Pancreas (tissue), 10 donors: ENCODE measurements around the gene TBCCD1. TPM values are rescaled to one million over a fixed set of nuclear protein-coding genes. Genes with fewer than 3 reads are reported as not detected.
"Not testable (repeated sequence)": the region's sequence is repeated elsewhere in the genome, so short reads cannot be mapped to it uniquely, and the experiment has no call there.

ENCODE experiments used
- ATAC-seq, 4 donors: fragments of 200-7000 bp; cut with Tn5 transposase; one replicate each; pipeline versions ENCODE4 v1.8.0 to v1.9.1; 2020; ENCODE audit warnings: mild to moderate bottlenecking in 4 of 4, moderate library complexity in 4 of 4
- DNase-seq, 6 donors: peaks; one replicate each; pipeline ENCODE4 v3.0.0-alpha.2; 2020
- FAIRE-seq: peaks from 2 replicates; lab custom pipeline; 2012; peaks lifted over from hg19 to GRCh38; lab: Jason Lieb, UNC
- H3K27ac ChIP-seq, 4 donors: fragments of 200-600 bp; sonication (generic); 1 replicate in 3 of 4; 2 replicates in 1 of 4; pipeline versions ENCODE4 v1.5.0 to v1.8.0; 2020
- H3K27me3 ChIP-seq, 4 donors: fragments of 200-600 bp; one replicate each; pipeline ENCODE4 v1.8.0; 2021
- H3K36me3 ChIP-seq, 3 donors: fragments of 200-600 bp; sonication (generic) in 1 of 3; one replicate each; pipeline versions ENCODE4 v1.5.0 to v1.8.0; 2020 to 2021
- H3K4me1 ChIP-seq, 3 donors: fragments of 200-600 bp; one replicate each; pipeline ENCODE4 v1.8.0; 2021
- H3K4me3 ChIP-seq, 4 donors: fragments of 200-600 bp; sonication (generic) in 2 of 4; one replicate each; pipeline versions ENCODE4 v1.5.0 to v1.8.0; 2020 to 2021
- H3K9me3 ChIP-seq, 4 donors: fragments of 200-600 bp; one replicate each; pipeline ENCODE4 v1.8.0; 2021
- WGBS, 2 donors: extraction: QIAGEN DNeasy Blood & Tissue Kit; methylation state at CpG; one replicate each; pipeline ENCODE4 v1.1.7; 2013; 5-methylcytosine and 5-hydroxymethylcytosine counted together
- intact Hi-C, 3 donors: fragments of 100-400 bp; cut with DNase I; formaldehyde crosslinking; loops; one replicate each; pipeline versions ENCODE4 v1.11.1 to v1.14.2; 2022
- polyA plus RNA-seq, 2 donors: library from polyadenylated mRNA; stranded (reverse); fragments of 200-250 nt; gene quantifications; one replicate each; pipeline ENCODE4 v1.2.3, GENCODE V29; 2013
- total RNA-seq, 6 donors: library from RNA; stranded (reverse); fragmentation: NEBNext Ultra II Directional in 4 of 6; extraction: Animal tissue kit (Norgen Biotek cat#: 25700) in 4 of 6; gene quantifications; one replicate each; pipeline versions ENCODE4 v1.2.1 to v1.2.4, GENCODE V29; 2021 to 2023
- TF ChIP-seq, protein P1 (sequence below), 4 donors: fragments of 200-600 bp; sonication (generic) in 3 of 4; IDR thresholded peaks; one replicate each; pipeline versions ENCODE4 v1.5.0 to v1.8.0; 2021; ENCODE audit warnings: antibody characterized with exemption in 4 of 4
- donor health status: healthy with polysubstance abuse.
- donor health status: DM: no; HTN: no; CAD: no; lungs with moderate emphysema.
- donor health status: DM: no; HTN: no; CAD: no.
- donor health status: control.
- donor health status: control.
- donor health status: Bipolar disorder and iron deficiency.
- donor health status: DM: yes; HTN: yes; CAD: no.
- donor health status: DM: no; HTN: no; CAD: no.
- donor health status: DM: no; HTN: no; CAD: no.
- donor health status: DM: yes; HTN: yes; CAD: no.

Gene TBCCD1
- total and polyA plus RNA-seq, 8 donors: 2.6 to 7.4 (median 5.1) TPM

DNA sequence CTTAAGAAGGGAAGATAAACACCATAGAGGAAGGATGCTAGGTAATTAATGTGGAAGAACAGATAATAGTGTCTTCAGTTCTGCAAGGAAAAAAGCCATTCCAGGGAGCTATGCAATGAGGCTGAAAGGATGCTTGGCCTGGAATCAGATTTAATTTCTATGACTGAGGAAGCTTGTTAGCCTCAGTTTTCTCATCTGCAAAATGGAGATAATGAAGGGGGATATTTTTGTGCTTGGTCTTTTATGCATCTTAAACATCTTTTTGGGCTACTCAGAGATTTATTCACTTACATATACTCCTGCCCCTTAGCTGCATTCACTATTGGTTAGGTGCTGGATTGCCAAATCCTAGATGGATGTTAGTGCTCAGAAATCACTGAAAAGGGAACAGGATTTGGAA, 20.0 kb upstream of the TBCCD1 start:
- ATAC-seq (no peak), DNase-seq (no peak), FAIRE-seq (no peak)
- Histone ChIP-seq H3K27me3 (no peaks in the 10 kb centered on the region), H3K36me3 (peaks cover 4 to 35% (median 4%) of the 10 kb centered on the region in 3 donors), H3K27ac (no peak overlapping the region), H3K4me1 (peaks cover 0 to 17% (median 10%) of the 10 kb centered on the region in 3 donors), H3K4me3 (no peak overlapping the region), H3K9me3 (no peaks in the 10 kb centered on the region)
- intact Hi-C loops: no loop called here
- TF ChIP-seq, protein P1, sequence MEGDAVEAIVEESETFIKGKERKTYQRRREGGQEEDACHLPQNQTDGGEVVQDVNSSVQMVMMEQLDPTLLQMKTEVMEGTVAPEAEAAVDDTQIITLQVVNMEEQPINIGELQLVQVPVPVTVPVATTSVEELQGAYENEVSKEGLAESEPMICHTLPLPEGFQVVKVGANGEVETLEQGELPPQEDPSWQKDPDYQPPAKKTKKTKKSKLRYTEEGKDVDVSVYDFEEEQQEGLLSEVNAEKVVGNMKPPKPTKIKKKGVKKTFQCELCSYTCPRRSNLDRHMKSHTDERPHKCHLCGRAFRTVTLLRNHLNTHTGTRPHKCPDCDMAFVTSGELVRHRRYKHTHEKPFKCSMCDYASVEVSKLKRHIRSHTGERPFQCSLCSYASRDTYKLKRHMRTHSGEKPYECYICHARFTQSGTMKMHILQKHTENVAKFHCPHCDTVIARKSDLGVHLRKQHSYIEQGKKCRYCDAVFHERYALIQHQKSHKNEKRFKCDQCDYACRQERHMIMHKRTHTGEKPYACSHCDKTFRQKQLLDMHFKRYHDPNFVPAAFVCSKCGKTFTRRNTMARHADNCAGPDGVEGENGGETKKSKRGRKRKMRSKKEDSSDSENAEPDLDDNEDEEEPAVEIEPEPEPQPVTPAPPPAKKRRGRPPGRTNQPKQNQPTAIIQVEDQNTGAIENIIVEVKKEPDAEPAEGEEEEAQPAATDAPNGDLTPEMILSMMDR (IDR thresholded peaks at IDR 0.05): no peak

DNA sequence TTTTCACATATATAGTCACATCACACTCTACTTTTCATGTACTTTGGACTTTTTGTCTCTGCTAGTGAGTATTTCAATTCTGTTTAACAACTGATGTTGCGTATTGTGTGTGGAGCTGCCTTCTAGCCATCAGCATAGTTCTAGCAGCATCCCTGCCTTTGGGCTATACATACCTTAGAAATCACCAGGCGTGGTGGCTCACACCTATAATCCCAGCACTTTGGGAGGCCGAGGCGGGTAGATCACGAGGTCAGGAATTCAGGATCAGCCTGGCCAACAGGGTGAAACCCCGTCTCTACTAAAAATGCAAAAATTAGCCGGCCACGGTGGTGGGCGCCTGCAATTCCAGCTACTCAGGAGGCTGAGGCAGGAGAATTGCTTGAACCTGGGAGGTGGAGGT, 19.1 kb upstream of the TBCCD1 start:
- intact Hi-C loops, FAIRE-seq, DNase-seq, H3K4me3 ChIP-seq, ATAC-seq, H3K27me3 ChIP-seq, H3K27ac ChIP-seq, H3K9me3 ChIP-seq: not testable (repeated sequence)
- peaks cover 0 to 17% (median 10%) of the 10 kb centered on the region in 3 donors for H3K4me1 ChIP-seq
- WGBS, 2 donors: 78 to 96% methylated on average over 9 of the region's 9 CpGs
- peaks cover 4 to 42% (median 4%) of the 10 kb centered on the region in 3 donors for H3K36me3 ChIP-seq

DNA sequence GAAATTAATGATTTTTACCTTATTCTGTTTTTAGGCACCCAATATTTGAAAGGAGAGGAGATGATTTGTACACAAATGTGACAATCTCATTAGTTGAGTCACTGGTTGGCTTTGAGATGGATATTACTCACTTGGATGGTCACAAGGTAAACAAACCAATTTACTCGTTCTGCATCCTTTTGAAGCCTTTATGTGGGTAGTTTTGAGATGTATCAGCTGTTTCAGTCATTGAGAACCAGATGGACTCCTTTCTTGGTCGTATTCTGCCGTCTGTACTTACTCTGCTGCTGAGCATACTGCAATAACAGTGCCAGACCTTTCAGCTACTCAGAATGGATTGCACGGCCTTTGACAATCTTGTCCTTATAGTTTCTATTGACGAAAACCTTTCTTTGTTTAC, 16.7 kb upstream of the TBCCD1 start:
- no peak overlapping the region for H3K4me3 ChIP-seq
- H3K27me3 ChIP-seq: no peaks in the 10 kb centered on the region
- ATAC-seq (peak in 1 of 4 donors; percentile 23), DNase-seq (no peak), FAIRE-seq (no peak)
- TF ChIP-seq, protein P1 (IDR thresholded peaks at IDR 0.05): no peak
- H3K4me1 ChIP-seq: peaks cover 0 to under 1% (median 0%) of the 10 kb centered on the region in 3 donors
- intact Hi-C loops: no loop called here
- 68 to 76% methylated on average over 5 of the region's 5 CpGs for WGBS, 2 donors
- H3K9me3 ChIP-seq: no peaks in the 10 kb centered on the region
- H3K27ac ChIP-seq: no peak overlapping the region
- H3K36me3 ChIP-seq: peaks cover 4 to 58% (median 6%) of the 10 kb centered on the region in 3 donors

DNA sequence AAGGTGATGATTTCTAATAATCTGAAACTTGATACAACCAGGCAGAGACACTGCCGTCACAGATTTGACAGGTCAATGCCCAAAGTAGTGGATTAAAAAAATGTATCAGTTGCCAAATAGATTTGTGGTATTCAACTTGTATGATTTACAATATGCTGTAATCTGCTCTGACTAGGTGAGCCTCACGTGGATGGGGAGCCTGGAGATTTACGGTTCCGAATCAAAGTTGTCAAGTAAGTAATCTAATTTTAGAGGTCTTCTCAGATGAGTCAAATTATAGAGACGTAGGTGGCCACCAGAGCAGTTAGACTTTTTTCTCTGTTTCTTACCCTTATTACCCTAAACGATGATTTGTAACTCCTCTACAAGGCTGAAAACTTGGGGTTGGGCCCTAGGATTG, 15.4 kb upstream of the TBCCD1 start:
- 92 to 95% methylated on average over 6 of the region's 6 CpGs for WGBS, 2 donors
- Histone ChIP-seq H3K36me3 (peaks cover 4 to 71% (median 6%) of the 10 kb centered on the region in 3 donors), H3K9me3 (no peaks in the 10 kb centered on the region), H3K4me1 (no peaks in the 10 kb centered on the region), H3K27ac (no peak overlapping the region), H3K27me3 (no peaks in the 10 kb centered on the region), H3K4me3 (no peak overlapping the region)
- FAIRE-seq (no peak), ATAC-seq (no peak), DNase-seq (no peak)
- TF ChIP-seq, protein P1 (IDR thresholded peaks at IDR 0.05): no peak
- intact Hi-C loops: no loop called here

DNA sequence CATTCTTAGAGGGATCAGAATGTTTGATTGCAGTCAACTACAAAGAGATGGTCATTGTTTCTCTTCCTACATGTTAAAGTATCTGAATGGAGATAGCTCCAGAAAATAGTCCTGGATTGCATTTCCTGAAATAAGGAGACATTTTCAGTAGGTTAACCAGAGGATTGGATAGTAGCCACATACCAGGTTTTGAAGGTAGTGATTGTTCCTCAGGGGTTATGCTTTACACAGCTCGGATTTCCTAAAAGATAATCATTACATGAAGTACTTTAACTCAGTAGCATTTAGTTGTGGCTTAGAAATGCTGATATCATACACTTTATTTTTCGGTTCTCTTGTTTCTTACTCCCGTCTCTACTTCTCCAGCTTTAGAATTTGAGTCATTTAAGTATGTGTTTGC, 13.6 kb upstream of the TBCCD1 start:
- Histone ChIP-seq H3K27me3 (no peaks in the 10 kb centered on the region), H3K36me3 (peaks cover 4 to 82% (median 9%) of the 10 kb centered on the region in 3 donors), H3K9me3 (no peaks in the 10 kb centered on the region), H3K4me3 (no peak overlapping the region), H3K27ac (peak overlapping the region in 1 of 4 donors; percentile 13), H3K4me1 (no peaks in the 10 kb centered on the region)
- 76 to 84% methylated on average over 3 of the region's 3 CpGs for WGBS, 2 donors
- no peak for FAIRE-seq
- no peak for ATAC-seq
- TF ChIP-seq, protein P1 (IDR thresholded peaks at IDR 0.05): no peak
- intact Hi-C loops: no loop called here
- DNase-seq: no peak
